ENCODE results near the gene FGF4. TPM values are rescaled to one million over a fixed set of nuclear protein-coding genes. Genes with fewer than 3 reads are reported as not detected.
"Not testable (repeated sequence)": the region's sequence is repeated elsewhere in the genome, so short reads cannot be mapped to it uniquely, and the experiment has no call there.

The FGF4 gene
- polyA plus RNA-seq, 1 experiment, result not detected

- no peak overlapping the region for H3K4me3 ChIP-seq (ENCODE audit: low read depth, low read length)
- H3K36me3 ChIP-seq (ENCODE audit: control insufficient read depth, insufficient read depth, low read length), result no peaks in the 10 kb centered on the region
- TF ChIP-seq CTCF (IDR thresholded peaks at IDR 0.05; ENCODE audit: insufficient read depth, low read depth, low read length), result no peak
- peaks cover 35% of the 10 kb centered on the region for H3K27me3 ChIP-seq (ENCODE audit: control insufficient read depth, insufficient read depth, low read length)
- CTCF ChIA-PET, result no interaction called here
- POLR2A ChIA-PET, result no interaction called here
- DNase-seq (ENCODE audit: low read depth), result no peak
Measured at GRCh38 chr11:69773626-69774353, 1.4 kb downstream of the FGF4 start.

GRCh38 chr11:69771466-69771865 lies 3.7 kb downstream of the FGF4 start:
- POLR2A ChIA-PET, result interaction anchor here (0.6 kb wide), 1 partner anchor 15 kb away, joined by 3 read pairs; no protein-coding TSS in a partner anchor
- no peak overlapping the region for H3K4me3 ChIP-seq (ENCODE audit: low read depth, low read length)
- no peak for DNase-seq (ENCODE audit: low read depth)
- peaks cover 29% of the 10 kb centered on the region for H3K27me3 ChIP-seq (ENCODE audit: control insufficient read depth, insufficient read depth, low read length)
- no peak for TF ChIP-seq CTCF (IDR thresholded peaks at IDR 0.05; ENCODE audit: insufficient read depth, low read depth, low read length)
- no peaks in the 10 kb centered on the region for H3K36me3 ChIP-seq (ENCODE audit: control insufficient read depth, insufficient read depth, low read length)
- CTCF ChIA-PET, result no interaction called here

GRCh38 chr11:69770540-69770939 lies 4.6 kb downstream of the FGF4 start:
- ChIA-PET POLR2A (no interaction called here), CTCF (interaction anchor here (0.7 kb wide), 1 partner anchor 92 kb away, joined by 3 read pairs; no protein-coding TSS in a partner anchor)
- TF ChIP-seq CTCF (IDR thresholded peaks at IDR 0.05; ENCODE audit: insufficient read depth, low read depth, low read length), result no peak
- Histone ChIP-seq H3K36me3 (ENCODE audit: control insufficient read depth, insufficient read depth, low read length) (no peaks in the 10 kb centered on the region), H3K4me3 (ENCODE audit: low read depth, low read length) (no peak overlapping the region), H3K27me3 (ENCODE audit: control insufficient read depth, insufficient read depth, low read length) (peaks cover 21% of the 10 kb centered on the region)
- no peak for DNase-seq (ENCODE audit: low read depth)

- DNase-seq (ENCODE audit: low read depth), result no peak
- Histone ChIP-seq H3K27me3 (ENCODE audit: control insufficient read depth, insufficient read depth, low read length) (peaks cover 6% of the 10 kb centered on the region; the same call in 1 of the 2 replicates), H3K36me3 (ENCODE audit: control insufficient read depth, insufficient read depth, low read length) (no peaks in the 10 kb centered on the region), H3K4me3 (ENCODE audit: low read depth, low read length) (no peak overlapping the region)
- ChIA-PET POLR2A (no interaction called here), CTCF (no interaction called here)
- TF ChIP-seq CTCF (IDR thresholded peaks at IDR 0.05; ENCODE audit: insufficient read depth, low read depth, low read length), result no peak
Measured at GRCh38 chr11:69765498-69765995, 9.6 kb downstream of the FGF4 start.

GRCh38 chr11:69764918-69765317 lies 10.2 kb downstream of the FGF4 start:
- H3K36me3 ChIP-seq (ENCODE audit: control insufficient read depth, insufficient read depth, low read length); CTCF ChIA-PET; H3K27me3 ChIP-seq (ENCODE audit: control insufficient read depth, insufficient read depth, low read length); H3K4me3 ChIP-seq (ENCODE audit: low read depth, low read length); POLR2A ChIA-PET; DNase-seq (ENCODE audit: low read depth): not testable (repeated sequence)
